ENCODE data around the gene SMPD3. TPM values are rescaled to one million over a fixed set of nuclear protein-coding genes. Genes with fewer than 3 reads are reported as not detected.

Gene SMPD3
- total RNA-seq, 1 donor from 2014 or later = 85.4 TPM

DNA sequence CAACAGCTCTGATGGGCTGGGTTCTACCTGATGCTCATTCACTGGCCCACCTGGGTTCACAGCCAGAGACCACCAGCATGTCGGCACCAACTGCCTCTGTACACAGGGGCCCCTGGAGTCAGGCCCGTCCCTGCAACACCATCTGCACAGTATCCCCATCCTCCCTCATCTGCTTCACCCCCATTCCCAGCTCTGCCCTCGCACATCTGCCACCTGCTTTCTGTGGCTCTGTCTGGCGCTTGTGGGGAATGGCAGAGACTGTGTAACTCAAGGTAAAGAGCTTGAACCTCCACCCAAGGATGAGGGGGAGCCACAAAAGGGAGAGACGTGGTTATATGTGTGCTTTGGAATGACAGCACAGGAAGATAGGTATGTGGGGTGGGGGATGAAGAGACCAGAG is 27.2 kb downstream of the SMPD3 start:
- Mint-ChIP-seq H3K4me3 (ENCODE audit: unreplicated experiment) (no peak overlapping the region), H3K27me3 (ENCODE audit: unreplicated experiment) (no peaks in the 10 kb centered on the region), H3K36me3 (ENCODE audit: unreplicated experiment) (no peaks in the 10 kb centered on the region), H3K9me3 (ENCODE audit: unreplicated experiment) (peaks cover 5% of the 10 kb centered on the region), H3K27ac (ENCODE audit: unreplicated experiment) (no peak overlapping the region), H3K4me1 (ENCODE audit: low read depth, unreplicated experiment) (peaks cover 7% of the 10 kb centered on the region)
- no peak for TF ChIP-seq CTCF (IDR thresholded peaks at IDR 0.05; ENCODE audit: partially characterized antibody, unreplicated experiment)
- no peak for DNase-seq

DNA sequence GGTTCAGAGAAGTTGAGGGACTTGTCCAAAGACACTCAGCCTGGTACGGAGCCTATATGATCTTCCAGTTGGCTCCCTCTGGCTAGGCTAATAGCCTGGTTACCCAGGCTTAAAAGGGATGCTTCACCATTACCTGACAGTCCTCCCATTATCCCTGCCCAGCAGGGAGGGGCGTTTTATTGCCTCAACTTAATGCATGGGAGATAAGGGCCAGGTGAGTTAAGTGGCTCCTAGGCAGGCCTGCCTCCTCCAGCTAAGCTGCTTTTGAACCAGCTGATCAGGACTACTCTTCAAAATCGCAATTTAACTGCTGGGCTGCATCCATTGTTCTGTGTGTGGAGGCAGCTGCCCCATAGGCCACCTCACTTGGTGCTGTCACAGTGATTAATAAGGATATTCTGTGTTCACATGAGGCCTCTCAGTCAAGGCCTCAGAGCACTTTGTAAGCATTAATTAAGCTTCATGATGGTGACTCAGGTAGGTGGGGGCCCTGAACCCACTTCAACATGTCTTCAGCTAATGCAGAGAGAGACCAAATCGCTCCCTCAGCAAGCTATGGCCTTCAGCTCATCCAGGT is 27.9 kb downstream of the SMPD3 start:
- Mint-ChIP-seq H3K9me3 (ENCODE audit: unreplicated experiment) (peaks cover 3% of the 10 kb centered on the region), H3K4me1 (ENCODE audit: low read depth, unreplicated experiment) (peaks cover 7% of the 10 kb centered on the region), H3K36me3 (ENCODE audit: unreplicated experiment) (no peaks in the 10 kb centered on the region), H3K4me3 (ENCODE audit: unreplicated experiment) (no peak overlapping the region), H3K27me3 (ENCODE audit: unreplicated experiment) (no peaks in the 10 kb centered on the region), H3K27ac (ENCODE audit: unreplicated experiment) (no peak overlapping the region)
- no peak for DNase-seq
- no peak for TF ChIP-seq CTCF (IDR thresholded peaks at IDR 0.05; ENCODE audit: partially characterized antibody, unreplicated experiment)

- H3K4me3 Mint-ChIP-seq (ENCODE audit: unreplicated experiment) = no peak overlapping the region
- H3K27ac Mint-ChIP-seq (ENCODE audit: unreplicated experiment) = no peak overlapping the region
- peaks cover 3% of the 10 kb centered on the region for H3K9me3 Mint-ChIP-seq (ENCODE audit: unreplicated experiment)
- H3K27me3 Mint-ChIP-seq (ENCODE audit: unreplicated experiment) = no peaks in the 10 kb centered on the region
- no peak for TF ChIP-seq CTCF (IDR thresholded peaks at IDR 0.05; ENCODE audit: partially characterized antibody, unreplicated experiment)
- H3K4me1 Mint-ChIP-seq (ENCODE audit: low read depth, unreplicated experiment) = peaks cover 7% of the 10 kb centered on the region
- H3K36me3 Mint-ChIP-seq (ENCODE audit: unreplicated experiment) = no peaks in the 10 kb centered on the region
- DNase-seq = no peak
Measured at GRCh38 chr16:68417711-68418301, 30.5 kb downstream of the SMPD3 start.

DNA sequence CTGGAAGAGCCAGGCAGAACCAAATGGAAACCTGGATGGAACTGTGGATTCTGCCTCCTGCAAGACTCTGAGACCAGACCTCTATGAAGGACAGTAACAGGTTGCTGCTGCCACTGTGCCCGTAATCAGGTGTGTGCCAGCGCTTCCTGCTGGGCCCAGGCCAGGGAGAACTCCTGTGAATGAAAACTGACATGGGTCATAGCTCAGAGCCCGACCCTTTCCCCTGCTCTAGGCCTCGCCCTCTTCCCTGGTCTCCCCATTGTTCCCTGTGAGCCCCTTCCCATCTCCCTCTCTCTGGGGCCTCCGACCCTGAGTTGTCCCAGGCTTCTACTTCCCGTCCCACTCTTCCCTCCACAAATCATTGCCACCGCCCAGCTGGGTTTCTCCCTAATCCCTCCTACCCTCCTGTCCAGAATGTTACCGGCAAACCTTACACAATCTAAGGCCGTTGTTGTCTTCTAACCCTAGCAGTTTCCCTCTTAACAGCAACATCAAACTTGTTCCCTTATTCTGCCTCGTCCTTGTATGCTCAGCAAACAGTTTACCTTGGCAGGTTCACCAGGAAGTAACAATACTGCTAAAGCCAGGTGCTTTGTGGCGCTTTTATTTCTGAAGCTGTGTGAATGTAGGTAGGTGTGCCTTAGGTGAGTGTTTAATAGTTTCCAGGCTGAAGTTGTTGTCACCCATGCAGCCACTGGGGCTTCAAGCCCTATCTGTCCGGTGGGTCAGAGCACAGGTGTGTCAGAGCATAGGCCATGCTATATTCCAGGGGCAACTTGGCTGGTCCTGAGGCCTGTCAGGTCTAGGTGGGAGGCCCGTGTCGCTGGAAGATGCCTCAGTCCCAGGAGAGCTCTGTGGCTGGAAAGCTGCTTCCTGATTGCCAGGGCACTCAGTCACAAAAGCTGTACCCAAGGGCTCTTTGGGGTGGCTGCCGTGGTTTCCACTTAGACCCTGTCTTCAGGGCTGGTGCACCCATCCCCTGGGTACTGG is 32.0 kb downstream of the SMPD3 start:
- TF ChIP-seq CTCF (IDR thresholded peaks at IDR 0.05; ENCODE audit: partially characterized antibody, unreplicated experiment) = no peak
- H3K36me3 Mint-ChIP-seq (ENCODE audit: unreplicated experiment) = no peaks in the 10 kb centered on the region
- peaks cover 3% of the 10 kb centered on the region for H3K9me3 Mint-ChIP-seq (ENCODE audit: unreplicated experiment)
- no peak overlapping the region for H3K27ac Mint-ChIP-seq (ENCODE audit: unreplicated experiment)
- no peak for DNase-seq
- H3K27me3 Mint-ChIP-seq (ENCODE audit: unreplicated experiment) = no peaks in the 10 kb centered on the region
- peak overlapping the region; percentile 1 for H3K4me3 Mint-ChIP-seq (ENCODE audit: unreplicated experiment)
- H3K4me1 Mint-ChIP-seq (ENCODE audit: low read depth, unreplicated experiment) = peaks cover 7% of the 10 kb centered on the region

All from glutamatergic neuron (in vitro differentiated cells).